Upper lobe of left lung (tissue), 4 donors: ENCODE measurements around the gene TTLL8.

Experiments
- CTCF ChIP-seq, 6 experiments: fragments of 450-650 bp in 4 of 6; fragments of 200-600 bp in 2 of 6; sonication (generic) in 2 of 6; IDR thresholded peaks; one replicate each; pipeline ENCODE4 v1.5.1; 2016 to 2019; ENCODE audit warnings: antibody characterized with exemption in 6 of 6
- EP300 ChIP-seq, 4 donors: sonication (generic); formaldehyde crosslinking; IDR thresholded peaks; one replicate each; pipeline ENCODE4 v1.5.1; 2017; ENCODE audit warnings: antibody characterized with exemption in 4 of 4, control low read depth in 2 of 4
- POLR2A ChIP-seq, 4 donors: fragments of 450-650 bp; IDR thresholded peaks; one replicate each; pipeline ENCODE4 v1.5.1; 2016 to 2017; ENCODE audit warnings: antibody characterized with exemption in 4 of 4, mild to moderate bottlenecking in 2 of 4
- POLR2AphosphoS5 ChIP-seq, 2 donors: sonication (generic); formaldehyde crosslinking; IDR thresholded peaks; one replicate each; pipeline ENCODE4 v1.5.1; 2017; ENCODE audit warnings: antibody characterized with exemption in 2 of 2

- TF ChIP-seq CTCF (IDR thresholded peaks at IDR 0.05) (no peak), POLR2A (IDR thresholded peaks at IDR 0.05) (no peak), POLR2AphosphoS5 (IDR thresholded peaks at IDR 0.05) (no peak), EP300 (IDR thresholded peaks at IDR 0.05) (no peak)
Measured at GRCh38 chr22:50041361-50042065, 16.6 kb downstream of the TTLL8 start.
